Transverse colon (tissue), 4 donors: Measurements from ENCODE around the gene WDR27. TPM values are rescaled to one million over a fixed set of nuclear protein-coding genes. Genes with fewer than 3 reads are reported as not detected.

Source experiments
- DNase-seq: peaks from one replicate; pipeline ENCODE4 v3.0.0-alpha.2; 2019
- H3K27ac ChIP-seq, 4 donors: fragments of 200-600 bp; sonication (generic); 2 replicates each; pipeline ENCODE4 v1.5.1; 2016 to 2018; ENCODE audit warnings: inconsistent platforms in 4 of 4
- H3K27me3 ChIP-seq: fragments of 200-600 bp; sonication (generic); 2 replicates; pipeline ENCODE4 v1.5.1; 2017; ENCODE audit warnings: inconsistent platforms
- H3K36me3 ChIP-seq, 4 donors: fragments of 200-600 bp; sonication (generic); 2 replicates each; pipeline ENCODE4 v1.5.1; 2017 to 2019; ENCODE audit warnings: inconsistent platforms in 4 of 4
- H3K4me1 ChIP-seq, 4 donors: fragments of 200-600 bp; sonication (generic); 2 replicates each; pipeline ENCODE4 v1.5.1; 2017 to 2020; ENCODE audit warnings: inconsistent platforms in 4 of 4
- H3K4me3 ChIP-seq, 4 donors: fragments of 200-600 bp; sonication (generic); 1 replicate in 1 of 4; 2 replicates in 3 of 4; pipeline versions ENCODE4 v1.5.1 to v1.6.1; 2017 to 2019; ENCODE audit warnings: inconsistent platforms in 4 of 4
- H3K9me3 ChIP-seq, 2 donors: fragments of 200-600 bp; sonication (generic); 2 replicates each; pipeline ENCODE4 v1.5.1; 2017 to 2019; ENCODE audit warnings: inconsistent platforms in 2 of 2
- CTCF ChIP-seq, 5 experiments: fragments of 200-600 bp in 3 of 5; fragments of 450-650 bp in 2 of 5; sonication (generic) in 3 of 5; IDR thresholded peaks; 1 replicate in 2 of 5; 2 replicates in 3 of 5; pipeline ENCODE4 v1.5.1; 2016 to 2017; ENCODE audit warnings: antibody characterized with exemption in 5 of 5, inconsistent platforms in 3 of 5, mild to moderate bottlenecking in 2 of 5, moderate library complexity in 1 of 5
- EP300 ChIP-seq: sonication (generic); formaldehyde crosslinking; IDR thresholded peaks from one replicate; pipeline ENCODE4 v1.6.1; 2017; ENCODE audit warnings: antibody characterized with exemption, low read depth
- POLR2A ChIP-seq: fragments of 450-650 bp; IDR thresholded peaks from one replicate; pipeline ENCODE4 v1.6.1; 2016; ENCODE audit warnings: antibody characterized with exemption, mild to moderate bottlenecking, moderate library complexity
- POLR2AphosphoS5 ChIP-seq, 3 donors: sonication (generic); formaldehyde crosslinking; IDR thresholded peaks; one replicate each; pipeline ENCODE4 v1.6.1; 2016; ENCODE audit warnings: antibody characterized with exemption in 3 of 3
- WGBS, 2 donors: methylation state at CpG; one replicate each; pipeline ENCODE4 v1.1.5; 2018; ENCODE audit warnings: low coverage in 1 of 2; 5-methylcytosine and 5-hydroxymethylcytosine counted together
- in situ Hi-C, 4 donors: fragments of 200-750 bp; cut with MboI; loops; one replicate each; pipeline versions ENCODE4 v1.15.0 to v1.15.1; 2017; ENCODE audit warnings: low sequenced_read_pairs in 3 of 4, low pct_ligation_motif_present in 1 of 4, low pct_unique_long_range_greater_than_20kb in 1 of 4
- intact Hi-C: fragments of 100-400 bp; cut with DNase I; formaldehyde crosslinking; loops from one replicate; pipeline ENCODE4 v1.15.1; 2023; ENCODE audit warnings: low total_unique reads
- total RNA-seq, 4 donors: library from RNA; depleted of rRNA; stranded (reverse); fragments of >200 nt; gene quantifications; one replicate each; pipeline ENCODE4 v1.1.0, GENCODE V29; 2016

The WDR27 gene
- total RNA-seq, 4 donors from 2014 or later: 44.9 to 75.0 (median 57.0) TPM

DNA sequence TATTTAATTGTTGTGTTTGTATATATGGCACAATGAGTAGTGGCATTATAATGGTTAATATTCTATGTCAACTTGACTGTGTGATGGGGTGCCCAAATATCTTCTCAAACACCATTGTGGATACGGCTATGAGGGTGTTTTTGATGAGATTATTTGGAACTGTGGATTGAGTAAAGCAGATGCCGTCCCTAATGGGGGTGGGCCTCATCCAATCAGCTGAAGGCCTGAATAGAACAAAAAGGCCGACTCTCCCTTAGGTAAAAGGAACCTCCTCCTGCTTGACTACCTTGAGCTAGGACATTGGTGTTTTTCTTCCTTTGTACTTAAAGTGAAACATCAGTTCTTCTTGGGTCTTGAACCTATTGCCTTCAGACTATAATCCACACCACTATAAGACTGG is 207.8 kb downstream of the WDR27 start:
- in situ Hi-C loops (no loop called here), intact Hi-C loops (no loop called here)
- no peaks in the 10 kb centered on the region for H3K27me3 ChIP-seq
- no peak overlapping the region for H3K27ac ChIP-seq
- TF ChIP-seq CTCF (IDR thresholded peaks at IDR 0.05): no peak
- no peak for TF ChIP-seq EP300
- no peak for TF ChIP-seq POLR2AphosphoS5 (IDR thresholded peaks at IDR 0.05)
- TF ChIP-seq POLR2A: no peak
- H3K4me1 ChIP-seq: peaks cover 0 to 4% (median 0%) of the 10 kb centered on the region in 4 donors
- peaks cover 0 to 3% of the 10 kb centered on the region in 2 donors for H3K9me3 ChIP-seq
- DNase-seq: no peak
- H3K36me3 ChIP-seq: no peaks in the 10 kb centered on the region
- WGBS, 2 donors: 81 to 95% methylated on average over 3 of the region's 3 CpGs
- no peak overlapping the region for H3K4me3 ChIP-seq

DNA sequence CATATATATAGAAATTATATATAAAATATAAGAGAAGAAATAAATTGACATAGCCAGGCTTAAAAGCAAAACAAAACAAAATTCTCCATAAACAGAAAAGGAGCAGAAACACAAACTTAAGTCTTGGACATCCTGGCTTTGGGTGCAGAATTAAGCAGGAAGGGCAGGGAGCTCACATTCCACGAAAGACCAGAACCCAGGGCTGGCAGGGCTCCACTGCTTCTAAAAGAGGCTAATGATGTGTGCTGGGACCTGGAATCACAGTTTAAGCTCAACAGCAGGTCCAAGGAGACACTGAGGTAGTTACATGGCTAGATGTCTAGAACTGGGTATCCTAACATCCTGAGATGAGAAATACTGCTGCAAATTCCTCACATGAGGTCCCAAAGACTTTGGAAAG is 210.3 kb downstream of the WDR27 start:
- Histone ChIP-seq H3K36me3 (no peaks in the 10 kb centered on the region), H3K27ac (no peak overlapping the region), H3K27me3 (no peaks in the 10 kb centered on the region), H3K9me3 (peaks cover 0 to 3% of the 10 kb centered on the region in 2 donors), H3K4me3 (no peak overlapping the region), H3K4me1 (peaks cover 0 to 4% (median 0%) of the 10 kb centered on the region in 4 donors)
- in situ Hi-C loops: no loop called here
- TF ChIP-seq POLR2A (no peak), EP300 (no peak), POLR2AphosphoS5 (IDR thresholded peaks at IDR 0.05) (no peak), CTCF (IDR thresholded peaks at IDR 0.05) (no peak)
- intact Hi-C loops: no loop called here
- WGBS, 2 donors: 43 to 83% methylated on average over 1 of the region's 1 CpG
- DNase-seq: no peak

GRCh38 chr6:169490830-169491229 is 211.0 kb downstream of the WDR27 start:
- in situ Hi-C loops (no loop called here), intact Hi-C loops (no loop called here)
- no peaks in the 10 kb centered on the region for H3K36me3 ChIP-seq
- DNase-seq: no peak
- no peak overlapping the region for H3K4me3 ChIP-seq
- WGBS, 2 donors: 29 to 60% methylated on average over 1 to 5 of the region's 5 CpGs
- no peak for TF ChIP-seq CTCF (IDR thresholded peaks at IDR 0.05)
- TF ChIP-seq POLR2AphosphoS5 (IDR thresholded peaks at IDR 0.05): no peak
- no peak for TF ChIP-seq EP300
- no peak for TF ChIP-seq POLR2A
- peaks cover 0 to 3% of the 10 kb centered on the region in 2 donors for H3K9me3 ChIP-seq
- no peaks in the 10 kb centered on the region for H3K27me3 ChIP-seq
- peaks cover 0 to 4% (median 0%) of the 10 kb centered on the region in 4 donors for H3K4me1 ChIP-seq
- no peak overlapping the region for H3K27ac ChIP-seq

- peaks cover 0 to 4% (median 0%) of the 10 kb centered on the region in 4 donors for H3K4me1 ChIP-seq
- no peak overlapping the region for H3K27ac ChIP-seq
- intact Hi-C loops: no loop called here
- no peak for DNase-seq
- no peaks in the 10 kb centered on the region for H3K9me3 ChIP-seq
- 74% methylated on average over 6 of the region's 6 CpGs; no CpG with 5 or more reads in 1 of the 2 donors for WGBS, 2 donors
- TF ChIP-seq POLR2A: no peak
- no peak for TF ChIP-seq CTCF (IDR thresholded peaks at IDR 0.05)
- TF ChIP-seq POLR2AphosphoS5 (IDR thresholded peaks at IDR 0.05): no peak
- no peak for TF ChIP-seq EP300
- no peak overlapping the region for H3K4me3 ChIP-seq
- in situ Hi-C loops: no loop called here
- H3K27me3 ChIP-seq: no peaks in the 10 kb centered on the region
- no peaks in the 10 kb centered on the region for H3K36me3 ChIP-seq
Observed at GRCh38 chr6:169490246-169490641, 211.6 kb downstream of the WDR27 start.
